ENCODE measurements around the gene MOGAT3.

The MOGAT3 gene

DNA sequence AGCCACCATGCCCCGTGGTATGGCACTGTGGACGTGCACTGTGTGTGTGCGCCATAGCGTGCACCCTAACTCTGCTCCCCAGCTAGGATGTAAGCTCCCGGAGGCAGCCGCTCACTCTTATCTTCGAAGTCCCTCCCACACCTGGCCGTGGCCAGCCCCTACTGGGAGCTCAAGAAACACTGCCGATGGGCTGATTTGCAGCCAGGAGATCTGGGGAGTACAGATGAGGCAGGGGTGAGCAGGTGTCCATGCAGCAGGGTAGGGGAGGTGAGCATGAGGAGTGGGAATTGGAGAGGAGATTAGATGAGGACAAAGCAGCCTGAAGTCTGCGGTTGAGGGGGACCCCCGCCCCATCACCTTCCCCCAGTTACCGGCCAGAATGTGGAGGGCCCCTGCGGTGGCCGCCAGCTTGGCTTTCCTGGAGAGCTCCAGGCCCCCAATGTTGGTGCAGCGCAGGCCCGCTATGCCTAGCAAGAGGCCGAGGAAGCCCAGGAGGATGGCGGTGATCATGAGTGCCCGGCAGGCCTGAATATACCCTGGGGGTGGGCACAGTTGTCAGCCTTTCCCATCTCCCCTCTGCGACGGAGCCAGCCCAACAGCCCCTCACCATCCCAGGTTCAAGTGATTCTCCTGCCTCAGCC lies 33.2 kb upstream of the MOGAT3 start:
- no peak for DNase-seq

DNA sequence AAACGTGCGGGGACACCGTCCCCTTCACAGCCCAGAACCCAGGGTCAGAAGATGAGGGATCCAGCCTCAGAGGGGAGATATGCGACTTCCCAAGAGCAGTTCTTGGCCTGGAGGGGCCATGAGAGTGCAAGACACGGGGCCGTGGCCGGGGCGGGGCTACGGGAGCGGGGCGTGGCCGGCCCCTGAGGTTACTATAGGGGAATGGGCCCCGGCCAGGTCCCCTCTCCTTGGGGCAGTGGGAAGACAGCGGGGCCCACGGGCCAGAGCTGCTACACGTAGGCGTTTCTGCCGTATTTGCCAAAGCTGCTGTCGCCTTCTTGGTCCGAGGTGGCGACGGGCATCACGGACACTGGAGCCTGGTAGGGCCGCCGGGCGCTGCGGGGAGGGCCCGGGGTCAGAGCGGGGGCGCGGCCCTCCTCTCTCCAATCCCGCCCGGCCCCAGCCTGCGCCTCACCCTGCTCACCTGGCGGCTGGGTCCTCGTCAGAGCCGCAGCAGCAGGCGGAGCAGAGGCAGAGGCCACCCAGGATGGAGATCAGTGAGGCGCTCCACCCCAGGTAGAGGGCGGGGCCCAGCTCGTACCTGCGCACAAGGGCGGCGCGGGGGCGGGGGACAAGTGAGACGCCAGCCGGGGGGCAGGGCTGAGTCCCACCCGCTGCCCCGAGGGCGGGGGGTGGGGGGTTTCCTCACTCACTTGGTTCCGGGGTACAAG lies 31.5 kb upstream of the MOGAT3 start:
- no peak for DNase-seq

DNA sequence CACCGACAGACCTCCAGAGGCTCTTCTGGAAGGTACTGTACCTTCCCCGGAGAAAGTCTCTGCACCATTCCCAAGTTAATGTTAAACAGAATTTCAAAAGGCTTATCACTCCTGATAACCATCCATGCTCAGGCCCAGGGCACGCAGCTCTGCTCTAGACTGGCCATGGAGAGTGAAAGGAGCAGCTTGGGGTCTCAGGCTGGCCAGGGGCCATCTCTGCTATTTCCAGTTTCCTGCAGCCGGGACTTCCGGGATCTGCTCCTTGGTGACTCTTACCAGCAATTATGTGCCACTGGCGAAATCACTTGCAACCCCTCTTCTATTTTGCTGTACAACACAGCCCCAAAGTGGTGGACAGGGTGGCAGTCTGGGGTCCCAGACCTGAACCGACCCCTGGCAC lies 30.8 kb upstream of the MOGAT3 start:
- DNase-seq = no peak

DNA sequence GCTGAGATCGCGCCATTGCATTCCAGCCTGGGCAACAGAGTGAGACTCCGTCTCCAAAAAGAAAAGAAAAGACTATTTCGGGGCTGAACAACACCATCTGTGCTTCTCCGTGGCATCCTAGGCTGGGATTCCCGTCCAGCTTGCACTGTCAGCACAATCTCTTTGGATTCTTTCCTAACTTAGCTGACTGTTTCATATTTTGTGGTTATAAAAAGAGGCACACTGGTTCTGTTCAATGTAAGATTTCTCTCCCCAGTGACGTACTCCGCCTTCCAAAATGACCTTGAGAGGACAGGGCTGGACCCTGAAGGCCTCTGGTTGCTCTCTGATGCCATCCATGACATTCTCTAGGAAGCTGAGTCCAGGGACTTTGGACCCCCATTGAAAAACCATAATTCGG lies 25.9 kb upstream of the MOGAT3 start:
- DNase-seq = no peak

DNA sequence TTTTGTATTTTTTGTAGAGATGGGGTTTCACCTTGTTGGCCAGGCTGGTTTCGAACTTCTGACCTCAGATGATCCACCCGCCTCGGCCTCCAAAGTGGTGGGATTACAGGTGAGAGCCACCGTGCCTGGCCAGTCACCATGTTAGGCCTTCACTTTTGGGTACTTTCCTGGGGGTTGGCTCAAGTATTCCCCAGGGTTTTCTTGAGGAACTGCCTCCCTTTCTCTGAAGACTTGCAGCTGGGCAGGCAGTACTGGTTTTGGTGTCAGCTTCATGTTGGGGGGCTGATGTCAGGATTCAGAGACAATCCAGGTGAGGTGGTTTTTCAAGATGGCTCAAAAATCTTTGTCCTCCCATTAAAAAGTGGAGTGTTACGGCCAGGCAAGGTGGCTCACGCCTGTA lies 24.8 kb upstream of the MOGAT3 start:
- no peak for DNase-seq

DNA sequence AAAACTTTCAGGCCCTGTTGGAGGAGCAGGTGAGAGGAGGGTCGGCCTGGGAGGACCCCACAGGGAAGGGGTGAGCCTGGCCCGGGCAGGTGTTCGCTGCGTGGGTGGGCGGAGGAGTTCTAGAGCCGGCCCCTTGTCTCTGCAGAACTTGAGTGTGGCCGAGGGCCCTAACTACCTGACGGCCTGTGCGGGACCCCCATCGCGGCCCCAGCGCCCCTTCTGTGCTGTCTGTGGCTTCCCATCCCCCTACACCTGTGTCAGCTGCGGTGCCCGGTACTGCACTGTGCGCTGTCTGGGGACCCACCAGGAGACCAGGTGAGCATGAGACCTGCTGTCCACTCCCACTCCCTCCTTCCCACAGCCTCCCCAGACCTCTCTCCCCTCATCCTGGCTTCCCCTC lies 22.7 kb upstream of the MOGAT3 start:
- DNase-seq = no peak

DNA sequence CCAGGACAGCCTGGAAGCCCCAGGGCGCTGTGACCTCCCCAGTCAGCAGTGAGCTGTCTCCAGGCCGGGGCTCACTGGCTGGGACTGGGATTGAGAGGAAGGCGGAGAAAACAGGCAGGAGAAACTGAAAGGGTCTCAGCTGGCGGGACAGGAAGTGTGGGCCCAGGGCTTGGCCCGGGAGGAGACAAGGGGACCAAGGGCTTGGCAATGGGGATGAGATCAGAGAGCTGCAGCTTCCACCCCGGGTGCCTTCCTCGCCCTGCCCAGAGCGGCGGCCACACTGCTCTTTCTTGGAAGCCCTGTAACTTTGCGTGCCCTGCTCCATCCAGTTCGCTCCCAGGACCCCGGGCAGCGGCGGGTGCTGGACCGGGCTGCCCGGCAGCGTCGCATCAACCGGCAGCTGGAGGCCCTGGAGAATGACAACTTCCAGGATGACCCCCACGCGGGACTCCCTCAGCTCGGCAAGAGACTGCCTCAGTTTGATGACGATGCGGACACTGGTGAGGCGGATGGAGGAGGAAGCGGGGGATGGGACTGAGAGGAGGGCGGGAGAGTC lies 21.5 kb upstream of the MOGAT3 start:
- DNase-seq = no peak

DNA sequence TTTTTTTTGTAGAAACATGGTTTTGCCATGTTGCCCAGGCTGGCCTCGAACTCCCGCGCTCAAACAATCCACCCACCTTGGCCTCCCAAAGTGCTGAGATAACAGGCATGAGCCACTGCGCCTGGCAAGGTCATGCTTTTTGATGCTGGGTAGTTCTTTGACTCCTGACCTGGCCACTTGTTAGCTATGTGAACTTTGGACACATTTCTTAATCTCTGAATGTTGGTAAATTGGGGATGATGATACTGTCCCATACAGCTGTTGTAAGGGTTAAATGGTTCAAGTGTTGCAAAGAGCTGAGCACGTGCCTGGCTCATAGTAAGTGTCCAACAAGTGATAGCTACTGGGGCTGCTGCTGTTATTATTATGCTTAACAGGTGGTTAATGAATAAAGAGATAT lies 19.5 kb upstream of the MOGAT3 start:
- no peak for DNase-seq

DNA sequence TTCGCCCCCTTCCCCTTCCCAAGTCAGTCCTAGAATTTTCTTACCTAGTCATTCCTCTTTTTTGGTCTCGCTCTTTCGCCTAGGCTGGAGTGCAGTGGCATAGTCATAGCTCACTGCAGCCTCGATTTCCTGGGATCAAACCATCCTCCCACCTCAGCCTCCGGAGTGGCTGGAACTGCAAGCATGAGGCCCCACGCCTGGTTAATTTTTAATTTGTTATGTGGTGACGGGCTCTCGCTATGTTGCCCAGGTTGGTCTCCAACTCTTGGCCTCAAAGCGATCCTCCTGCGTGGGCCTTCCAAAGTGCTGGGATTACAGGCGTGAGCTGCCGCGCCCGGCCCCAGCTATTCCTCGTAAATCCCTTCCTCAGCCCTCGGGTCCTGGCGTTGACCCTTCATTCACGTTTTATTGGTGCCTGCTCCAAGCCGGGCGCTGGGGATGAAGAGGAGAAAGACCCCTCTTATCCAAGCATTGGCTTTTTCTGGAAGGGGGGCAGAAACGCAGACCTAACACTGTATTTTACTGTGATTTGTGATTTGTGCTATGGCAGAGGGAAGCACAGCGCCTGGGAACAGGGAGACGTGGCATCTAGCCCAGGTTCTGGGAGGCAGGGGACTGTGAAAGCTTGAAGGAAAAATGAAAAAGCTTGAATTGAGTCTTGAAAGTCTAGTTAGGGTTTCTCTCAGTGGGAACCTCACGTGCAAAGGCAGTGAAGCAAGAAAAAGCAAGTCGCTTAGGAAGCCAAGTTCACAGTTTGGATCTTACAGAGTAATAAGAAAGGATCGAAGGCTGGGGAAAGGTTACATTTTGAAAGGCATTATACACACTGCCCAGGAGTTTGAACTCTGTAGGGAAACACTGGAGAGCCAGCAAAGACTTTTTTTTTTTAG lies 17.6 kb upstream of the MOGAT3 start:
- no peak for DNase-seq

DNA sequence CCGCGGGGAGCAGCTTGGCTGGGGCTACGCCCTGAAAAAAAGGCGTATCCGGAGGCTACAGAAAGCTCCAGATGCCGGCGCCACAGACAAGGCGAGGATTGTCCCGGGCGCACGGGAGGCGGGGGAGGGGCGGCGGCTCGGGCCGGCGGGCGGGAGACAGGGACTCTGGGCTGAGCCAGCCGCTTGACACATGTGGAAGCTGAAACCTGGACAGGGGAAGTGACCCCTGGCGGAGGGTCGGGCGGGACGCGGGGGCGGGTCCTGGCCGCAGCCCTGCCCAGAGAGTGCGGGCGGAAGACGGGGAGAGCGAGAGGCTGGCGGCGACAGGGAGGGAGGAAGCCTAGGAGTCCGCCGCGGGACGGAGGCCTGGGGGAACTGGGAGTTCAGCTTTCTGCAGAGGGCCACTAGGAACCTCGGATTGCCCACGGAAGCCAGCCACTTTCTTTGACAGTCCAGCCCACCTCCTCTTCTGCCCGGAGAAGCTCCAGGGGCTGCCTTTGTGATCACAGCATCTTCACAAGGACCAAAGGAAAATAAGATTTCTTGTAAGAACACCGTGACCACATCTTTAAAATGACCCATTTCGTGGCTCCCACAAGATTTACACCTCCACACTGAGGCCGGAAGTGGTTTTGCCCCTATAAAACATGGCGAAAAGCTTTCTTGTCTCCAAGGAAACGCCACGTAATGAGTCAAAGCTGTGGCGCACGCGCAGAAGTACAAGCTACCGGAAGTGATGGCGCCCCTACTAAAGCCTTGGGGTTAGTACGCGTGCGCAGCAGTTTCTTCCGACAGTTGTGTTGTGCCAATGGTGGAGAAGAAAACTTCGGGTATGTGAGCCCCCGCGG lies 16.8 kb upstream of the MOGAT3 start, which contains the start of the genes PLOD3 and ZNHIT1:
PLOD3 (minus strand) TSS at position 194 of the 848 bp plus-strand sequence. CDS start 307 bp downstream, outside the sequence.
ZNHIT1 (plus strand) TSS at position 778 of the 848 bp plus-strand sequence; CDS start at position 809, 31 bp downstream.
- peak; percentile 93 for DNase-seq

DNA sequence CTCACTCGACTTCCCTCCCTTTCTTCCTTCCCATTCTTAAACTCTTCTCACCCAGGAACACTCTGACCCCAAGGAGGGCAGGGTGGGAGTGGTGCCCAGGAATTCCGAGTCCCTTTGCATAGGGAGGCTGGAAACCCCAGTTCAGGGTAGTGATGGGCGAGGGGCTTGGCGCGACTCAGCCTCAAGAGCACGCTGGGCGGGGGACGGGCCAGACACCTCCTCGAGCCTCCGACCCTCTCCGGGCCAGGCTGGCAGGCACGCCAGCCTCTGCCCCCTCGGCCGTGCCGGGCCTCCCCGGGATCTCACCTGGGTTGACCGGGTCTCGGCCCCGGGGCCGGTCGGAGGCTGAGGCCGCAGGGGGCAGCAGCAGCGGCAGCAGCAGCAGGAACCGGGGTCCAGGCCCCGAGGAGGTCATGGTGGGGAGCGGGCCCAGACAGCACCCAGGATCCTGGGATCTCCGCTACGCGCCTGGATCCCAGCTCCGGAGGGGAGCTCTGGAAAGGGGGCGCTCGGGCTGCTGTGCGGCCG lies 16.1 kb upstream of the MOGAT3 start:
- DNase-seq = no peak

DNA sequence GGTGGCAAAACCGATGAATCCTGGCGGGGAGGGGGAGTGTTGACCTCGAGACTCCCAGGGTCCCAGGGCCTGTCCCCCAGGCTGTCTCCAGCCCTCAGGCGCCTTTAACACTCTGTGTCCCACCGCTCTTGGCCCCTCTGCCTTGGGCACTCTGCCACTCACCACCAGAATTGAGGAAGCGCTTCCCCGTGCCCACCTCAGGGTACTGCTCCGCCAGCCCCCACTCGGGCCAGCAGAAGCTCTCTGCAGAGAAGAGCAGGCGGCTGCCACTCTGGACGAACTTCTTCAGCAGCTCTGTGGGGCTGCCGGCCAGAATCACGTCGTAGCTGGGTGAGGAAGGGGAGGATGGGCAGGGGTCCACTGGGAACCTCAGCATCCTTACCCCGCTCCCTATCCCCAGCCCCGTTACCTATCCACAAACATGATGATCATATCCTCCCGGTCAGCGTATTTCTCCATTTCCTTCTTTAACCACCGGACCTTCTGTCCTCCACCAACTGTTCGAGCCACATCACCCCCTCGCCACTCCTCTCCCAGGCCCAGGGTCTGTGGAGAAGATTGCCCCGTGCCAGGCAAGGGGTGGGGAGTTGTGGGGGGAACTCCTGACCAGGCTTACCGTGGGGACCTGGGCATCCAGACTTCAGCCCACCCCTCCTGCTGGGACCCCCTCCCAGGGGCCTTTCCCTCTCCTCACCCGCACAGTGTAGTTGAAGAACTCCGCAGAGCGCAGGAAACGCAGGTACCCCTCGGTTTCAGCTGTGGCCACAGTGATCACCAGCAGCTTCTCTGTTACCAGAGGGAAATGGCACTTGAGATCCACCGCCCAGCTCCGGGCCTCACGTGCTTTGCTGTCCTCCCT lies 15.4 kb upstream of the MOGAT3 start:
- DNase-seq = no peak

DNA sequence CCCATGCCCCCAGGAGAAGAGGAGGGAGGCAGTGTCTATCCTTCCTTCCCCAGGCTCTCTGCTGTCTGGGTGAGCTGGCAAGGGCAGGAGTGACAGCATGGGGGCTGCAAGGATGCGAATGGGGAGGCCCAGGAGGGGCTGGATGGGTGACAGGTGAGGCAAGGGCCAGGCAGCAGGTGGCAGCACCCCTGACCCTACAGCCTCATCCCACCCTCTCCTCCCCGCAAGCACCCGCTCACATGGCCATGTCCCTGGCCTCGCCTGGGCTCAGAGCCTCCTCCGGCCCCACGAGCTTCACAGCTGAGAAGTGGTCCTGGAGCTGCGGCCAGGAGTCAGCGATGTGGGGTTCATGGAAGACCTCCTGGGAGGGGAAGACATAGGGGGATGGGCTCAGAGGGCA lies 11.2 kb upstream of the MOGAT3 start:
- DNase-seq = no peak

DNA sequence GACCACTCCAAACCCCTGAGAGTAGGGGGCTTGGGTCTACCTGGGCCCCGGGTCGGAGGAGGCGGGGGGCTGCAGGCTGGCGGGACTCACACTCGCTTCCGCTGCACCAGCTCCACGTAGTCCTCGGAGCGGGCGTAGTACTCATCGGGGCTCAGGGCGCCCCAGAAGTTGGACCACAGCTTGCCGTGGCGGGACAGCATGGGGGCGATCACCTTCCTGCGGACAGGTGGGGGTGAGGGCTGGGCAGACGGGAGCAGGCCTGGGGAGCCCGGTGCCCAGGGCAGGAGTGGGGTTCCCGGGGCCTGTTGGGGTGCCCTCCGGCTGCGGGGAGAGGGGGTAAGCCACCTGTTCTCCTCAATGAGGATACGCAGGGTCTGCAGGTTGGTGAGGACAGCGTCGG lies 10.7 kb upstream of the MOGAT3 start:
- DNase-seq = no peak

DNA sequence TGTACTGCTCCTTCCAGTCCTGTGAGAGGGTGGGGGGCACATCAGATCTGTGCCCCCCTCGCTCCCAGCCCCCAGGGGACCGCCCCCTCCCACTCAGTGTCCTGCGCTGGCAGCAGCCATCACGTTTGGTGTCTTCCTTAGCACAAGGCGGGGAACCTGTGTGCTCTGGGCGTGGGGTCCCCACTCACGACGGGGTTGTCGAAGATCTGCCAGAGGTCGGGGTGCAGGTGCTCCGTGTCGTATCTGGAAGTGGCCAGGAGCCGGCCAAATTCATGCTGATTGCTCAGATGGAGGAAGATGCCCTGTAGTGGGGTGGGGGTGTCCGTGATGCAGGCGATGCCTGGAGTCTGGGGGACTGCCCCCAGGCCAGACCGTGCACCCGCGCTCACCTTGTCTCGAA lies 9.3 kb upstream of the MOGAT3 start:
- DNase-seq = no peak

DNA sequence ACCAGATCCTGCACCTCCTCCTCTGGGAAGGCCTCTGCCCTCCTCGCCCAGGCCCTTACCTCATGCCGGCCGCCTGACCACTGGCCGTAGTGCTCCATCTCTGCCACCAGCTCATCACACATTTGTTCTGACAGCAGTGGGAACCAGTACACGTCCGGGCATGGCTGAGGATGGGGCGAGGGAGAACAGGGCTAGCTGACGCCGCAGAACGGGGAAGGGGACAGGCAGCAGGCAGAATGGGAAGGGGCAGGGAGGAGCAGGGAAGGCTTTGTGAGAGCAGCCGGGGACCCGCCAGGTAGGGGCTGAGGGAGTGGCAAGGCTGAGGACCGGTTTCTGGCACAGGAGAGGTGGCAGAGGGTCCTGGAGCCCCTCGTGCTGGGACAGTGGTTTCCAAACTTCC lies 8.0 kb upstream of the MOGAT3 start:
- DNase-seq = no peak

DNA sequence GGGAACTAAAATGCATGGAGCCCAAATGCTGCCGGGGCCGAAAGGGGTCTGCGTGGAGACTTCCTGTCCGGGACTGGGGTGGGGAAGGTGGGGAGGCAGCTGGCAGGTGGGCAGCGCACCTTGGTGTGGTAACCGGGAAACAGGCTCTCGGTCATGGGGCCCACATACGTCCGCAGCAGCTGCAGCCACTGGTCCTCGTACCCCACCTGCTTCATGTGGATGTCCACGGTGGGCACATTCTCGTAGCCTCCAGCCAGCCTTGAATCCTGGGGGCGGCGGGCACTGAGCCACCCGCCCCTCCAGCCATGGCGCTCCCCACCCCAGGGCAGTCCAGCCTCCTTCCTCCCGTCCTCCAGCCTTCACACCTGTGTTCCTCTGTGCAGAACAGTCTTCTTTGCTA lies 6.6 kb upstream of the MOGAT3 start:
- no peak for DNase-seq

DNA sequence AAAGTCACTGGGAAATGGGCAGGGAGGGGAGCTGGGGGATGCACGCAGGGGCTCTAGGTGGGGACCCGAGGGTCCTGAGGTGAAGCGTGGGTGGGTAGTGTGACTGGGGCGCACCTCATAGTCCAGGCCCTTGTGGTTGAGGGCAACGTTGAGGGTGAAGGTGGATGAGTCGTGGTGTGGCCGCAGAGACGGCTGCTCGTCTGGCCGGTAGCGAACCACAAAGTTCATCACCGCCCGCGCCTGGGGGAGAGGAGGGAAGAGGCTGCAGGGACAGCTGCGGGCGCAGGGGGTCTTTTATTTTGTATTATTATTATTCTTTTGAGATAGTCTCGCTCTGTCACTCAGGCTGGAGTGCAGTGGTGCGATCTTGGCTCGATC lies 5.8 kb upstream of the MOGAT3 start:
- DNase-seq = no peak

DNA sequence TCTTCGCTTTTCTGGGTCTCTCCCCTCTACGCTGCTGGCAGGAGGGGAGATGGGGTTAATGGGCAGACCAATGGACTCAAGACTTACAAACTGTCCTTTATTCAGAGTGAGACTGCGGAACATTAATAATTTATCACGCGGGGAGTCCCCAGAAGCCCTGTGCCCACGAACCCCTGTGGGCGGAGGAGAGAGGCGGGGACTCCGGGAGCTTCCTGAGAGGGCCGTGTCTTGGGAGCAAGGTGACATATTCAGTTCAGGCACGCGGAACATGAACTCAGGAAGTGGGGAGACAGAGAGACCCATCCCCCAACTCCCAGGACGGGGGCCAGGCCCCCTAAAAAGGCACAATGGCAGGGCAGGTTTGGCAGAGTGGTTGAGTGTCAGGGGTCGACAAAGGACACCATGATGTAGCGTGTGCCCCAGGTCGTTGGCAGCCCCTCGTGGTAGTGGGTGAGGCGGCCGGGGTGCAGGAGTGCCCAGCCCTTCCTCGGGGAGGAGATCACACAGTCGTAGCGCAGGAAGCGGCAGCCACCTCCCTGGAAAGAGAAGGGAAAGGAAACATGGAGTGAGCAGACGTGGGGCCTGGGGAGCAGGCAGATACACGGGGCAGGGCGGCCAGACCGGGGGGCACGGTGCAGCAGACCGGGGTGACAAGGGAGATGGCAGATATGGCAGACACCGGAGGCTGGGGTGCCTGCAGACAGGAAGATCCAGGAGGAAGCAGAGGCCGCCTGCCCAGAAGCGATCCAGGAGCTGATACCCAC lies 5.2 kb upstream of the MOGAT3 start:
- no peak for DNase-seq

Measured in activated T-cell treated with anti-CD3 and anti-CD28 coated beads for 4 hours (primary cell).